HCT116 (cell line): ENCODE data around the gene GALK2. TPM values are rescaled to one million over a fixed set of nuclear protein-coding genes. Genes with fewer than 3 reads are reported as not detected.

ENCODE experiments used
- ATAC-seq: fragments of 200-7000 bp; cut with Tn5 transposase; 2 replicates; pipeline ENCODE4 v1.9.1; 2020; ENCODE audit warnings: mild to moderate bottlenecking, moderate library complexity
- BruUV-seq: library from RNA; stranded (reverse); fragments of 400-500 nt; replicated peaks from 2 replicates; lab custom pipeline; 2021; lab: Mats Ljungman, UMichigan
- CTCF ChIA-PET: fragments of 300-600 bp; sonication (Branson Sonifier 250); formaldehyde crosslinking; loops from one replicate; lab custom pipeline; 2021; ENCODE audit warnings: antibody characterized with exemption; lab: Charles Lee
- POLR2A ChIA-PET: fragments of 300-600, 350-600 bp; sonication (Branson Sonifier 250); formaldehyde crosslinking; loops from one replicate; lab custom pipeline; 2021; ENCODE audit warnings: antibody characterized with exemption; lab: Charles Lee
- RAD21 ChIA-PET, 2 experiments: fragments of 300-600 bp; sonication (Branson Sonifier 250); formaldehyde crosslinking; loops; one replicate each; lab custom pipeline; 2023; ENCODE audit warnings: low total read pairs in 2 of 2; ENCODE audit not compliant: uncharacterized antibody in 2 of 2, unreplicated experiment in 2 of 2, low non-redundant PET in 1 of 2; lab: Charles Lee
- DNase-seq: peaks from one replicate; pipeline ENCODE4 v3.0.0-alpha.2; 2010; ENCODE audit warnings: low read depth, low spot score
- H2AFZ ChIP-seq: fragments of 200-600 bp; shearing (Covaris generic), sonication (generic); 2 replicates; pipeline ENCODE4 v1.6.1; 2017; ENCODE audit warnings: low read depth, mixed run types, mixed read lengths, antibody characterized with exemption, low read length; ENCODE audit not compliant: poor library complexity, severe bottlenecking
- H3K27ac ChIP-seq: 2 replicates; pipeline ENCODE4 v1.5.1; 2012; ENCODE audit warnings: low read depth, low read length
- H3K27me3 ChIP-seq: fragments of 200-600 bp; sonication (generic); 2 replicates; pipeline ENCODE4 v1.6.1; 2016; ENCODE audit warnings: mixed run types, low read length, mixed read lengths; ENCODE audit not compliant: insufficient read depth
- H3K36me3 ChIP-seq, 2 experiments: fragments of 200-500 bp in 1 of 2; fragments of 200-600 bp in 1 of 2; sonication (Bioruptor generic) in 1 of 2; sonication (generic) in 1 of 2; 2 replicates each; pipeline versions ENCODE4 v1.5.1 to v1.6.1; 2014 to 2016; ENCODE audit warnings: low read length in 2 of 2, inconsistent platforms in 1 of 2, mixed read lengths in 1 of 2, mixed run types in 1 of 2; ENCODE audit not compliant: insufficient read depth in 2 of 2, control insufficient read depth in 1 of 2
- H3K4me1 ChIP-seq, 2 experiments: fragments of 200-600 bp in 1 of 2; sonication (generic) in 1 of 2; 2 replicates each; pipeline versions ENCODE4 v1.5.1 to v1.6.1; 2012 to 2017; ENCODE audit warnings: low read length in 2 of 2, inconsistent platforms in 1 of 2, mild to moderate bottlenecking in 1 of 2, mixed read lengths in 1 of 2, mixed run types in 1 of 2, moderate library complexity in 1 of 2; ENCODE audit not compliant: insufficient read depth in 2 of 2, control insufficient read depth in 1 of 2
- H3K4me2 ChIP-seq: fragments of 200-600 bp; sonication (generic); 2 replicates; pipeline ENCODE4 v1.6.1; 2017; ENCODE audit warnings: mixed run types, low read length, mixed read lengths
- H3K4me3 ChIP-seq, 2 experiments: fragments of 200-600 bp in 1 of 2; sonication (generic) in 1 of 2; replicated peaks in 1 of 2; 2 replicates each; pipeline ENCODE4 v1.5.1; 2011 to 2016; ENCODE audit warnings: low read length in 2 of 2, control low read depth in 1 of 2, low read depth in 1 of 2, mild to moderate bottlenecking in 1 of 2, mixed read lengths in 1 of 2, mixed run types in 1 of 2
- H3K79me2 ChIP-seq: fragments of 200-600 bp; sonication (generic); 2 replicates; pipeline ENCODE4 v1.6.1; 2017; ENCODE audit warnings: mild to moderate bottlenecking, mixed run types, low read length, moderate library complexity, mixed read lengths; ENCODE audit not compliant: insufficient read depth
- H3K9ac ChIP-seq: fragments of 200-600 bp; sonication (generic); 2 replicates; pipeline ENCODE4 v1.6.1; 2016; ENCODE audit warnings: low read length, mixed read lengths
- H3K9me2 ChIP-seq: fragments of 200-600 bp; sonication (generic), shearing (Covaris generic); 2 replicates; pipeline ENCODE4 v1.6.1; 2017; ENCODE audit warnings: mixed run types, mild to moderate bottlenecking, moderate library complexity; ENCODE audit not compliant: insufficient read depth
- H3K9me3 ChIP-seq, 2 experiments: fragments of 200-500 bp in 1 of 2; fragments of 200-600 bp in 1 of 2; sonication (Bioruptor generic) in 1 of 2; sonication (generic) in 1 of 2; 2 replicates each; pipeline ENCODE4 v1.6.1; 2014 to 2017; ENCODE audit warnings: low read length in 2 of 2, mixed read lengths in 2 of 2, inconsistent platforms in 1 of 2, low read depth in 1 of 2, mild to moderate bottlenecking in 1 of 2, mixed run types in 1 of 2, moderate library complexity in 1 of 2; ENCODE audit not compliant: control insufficient read depth in 1 of 2, insufficient read depth in 1 of 2
- H4K20me1 ChIP-seq: fragments of 200-600 bp; sonication (generic), shearing (Covaris generic); 2 replicates; pipeline ENCODE4 v1.6.1; 2017; ENCODE audit warnings: mixed run types, mild to moderate bottlenecking, moderate library complexity; ENCODE audit not compliant: insufficient read depth
- ATF3 ChIP-seq: IDR thresholded peaks from 2 replicates; pipeline ENCODE4 v1.6.1; 2012
- ELF1 ChIP-seq: IDR thresholded peaks from 2 replicates; pipeline ENCODE4 v1.6.1; 2012; ENCODE audit warnings: low read depth, borderline replicate concordance
- EZH2phosphoT487 ChIP-seq: fragments of 200-600 bp; IDR thresholded peaks from 2 replicates; pipeline ENCODE4 v1.6.1; 2018; ENCODE audit warnings: antibody characterized with exemption, borderline replicate concordance
- intact Hi-C: fragments of 100-400 bp; cut with micrococcal nuclease; formaldehyde crosslinking; loops from 2 replicates; pipeline ENCODE4 v1.10.0; 2022
- total RNA-seq: library from RNA; stranded (reverse); gene quantifications from one replicate; pipeline ENCODE4 v1.2.1, GENCODE V29; 2021; ENCODE audit not compliant: unreplicated experiment
- TF ChIP-seq, protein P1 (sequence below): IDR thresholded peaks from 2 replicates; pipeline ENCODE4 v1.6.1; 2012; ENCODE audit warnings: low read depth
- TF ChIP-seq, protein P2 (sequence below): IDR thresholded peaks from 2 replicates; pipeline ENCODE4 v1.6.1; 2011; ENCODE audit warnings: mild to moderate bottlenecking, low read length, moderate library complexity; ENCODE audit not compliant: insufficient replicate concordance; ENCODE audit errors: extremely low read depth

Gene GALK2
- total RNA-seq, 1 experiment from 2014 or later: 18.7 TPM

DNA sequence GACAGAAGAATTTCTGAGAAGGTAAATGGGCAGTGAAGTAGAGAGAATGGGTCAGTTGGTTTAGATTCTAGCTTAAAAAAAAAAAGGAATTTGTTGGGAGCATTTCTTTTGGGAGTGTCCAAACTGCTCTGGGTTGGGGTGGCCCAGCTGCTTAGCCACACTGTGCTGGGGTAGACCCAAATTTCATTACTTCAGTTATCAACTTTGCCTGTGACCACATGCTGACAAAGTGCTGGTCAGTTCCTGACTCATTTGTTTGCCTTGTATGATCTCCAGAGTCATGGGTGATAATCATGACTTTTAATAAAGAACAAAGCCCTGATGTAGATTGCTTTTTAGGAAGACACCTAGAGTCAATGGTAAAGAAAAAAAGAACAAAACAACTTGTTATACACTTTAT, 131.5 kb downstream of the GALK2 start:
- CTCF ChIA-PET: no interaction called here
- Histone ChIP-seq H3K36me3 (no peaks in the 10 kb centered on the region; a peak in 1 of 4 replicates), H3K27me3 (no peaks in the 10 kb centered on the region), H4K20me1 (no peaks in the 10 kb centered on the region), H3K79me2 (no peaks in the 10 kb centered on the region), H3K4me2 (no peak overlapping the region), H3K9me3 (no peaks in the 10 kb centered on the region), H2AFZ (no peak overlapping the region), H3K9me2 (no peaks in the 10 kb centered on the region), H3K4me1 (no peaks in the 10 kb centered on the region), H3K4me3 (no peak overlapping the region), H3K9ac (no peak overlapping the region), H3K27ac (no peak overlapping the region)
- ATAC-seq (no peak), DNase-seq (no peak)
- no TSS peak for BruUV-seq
- intact Hi-C loops: no loop called here
- POLR2A ChIA-PET: no interaction called here
- TF ChIP-seq ELF1: no peak
- TF ChIP-seq, protein P1, sequence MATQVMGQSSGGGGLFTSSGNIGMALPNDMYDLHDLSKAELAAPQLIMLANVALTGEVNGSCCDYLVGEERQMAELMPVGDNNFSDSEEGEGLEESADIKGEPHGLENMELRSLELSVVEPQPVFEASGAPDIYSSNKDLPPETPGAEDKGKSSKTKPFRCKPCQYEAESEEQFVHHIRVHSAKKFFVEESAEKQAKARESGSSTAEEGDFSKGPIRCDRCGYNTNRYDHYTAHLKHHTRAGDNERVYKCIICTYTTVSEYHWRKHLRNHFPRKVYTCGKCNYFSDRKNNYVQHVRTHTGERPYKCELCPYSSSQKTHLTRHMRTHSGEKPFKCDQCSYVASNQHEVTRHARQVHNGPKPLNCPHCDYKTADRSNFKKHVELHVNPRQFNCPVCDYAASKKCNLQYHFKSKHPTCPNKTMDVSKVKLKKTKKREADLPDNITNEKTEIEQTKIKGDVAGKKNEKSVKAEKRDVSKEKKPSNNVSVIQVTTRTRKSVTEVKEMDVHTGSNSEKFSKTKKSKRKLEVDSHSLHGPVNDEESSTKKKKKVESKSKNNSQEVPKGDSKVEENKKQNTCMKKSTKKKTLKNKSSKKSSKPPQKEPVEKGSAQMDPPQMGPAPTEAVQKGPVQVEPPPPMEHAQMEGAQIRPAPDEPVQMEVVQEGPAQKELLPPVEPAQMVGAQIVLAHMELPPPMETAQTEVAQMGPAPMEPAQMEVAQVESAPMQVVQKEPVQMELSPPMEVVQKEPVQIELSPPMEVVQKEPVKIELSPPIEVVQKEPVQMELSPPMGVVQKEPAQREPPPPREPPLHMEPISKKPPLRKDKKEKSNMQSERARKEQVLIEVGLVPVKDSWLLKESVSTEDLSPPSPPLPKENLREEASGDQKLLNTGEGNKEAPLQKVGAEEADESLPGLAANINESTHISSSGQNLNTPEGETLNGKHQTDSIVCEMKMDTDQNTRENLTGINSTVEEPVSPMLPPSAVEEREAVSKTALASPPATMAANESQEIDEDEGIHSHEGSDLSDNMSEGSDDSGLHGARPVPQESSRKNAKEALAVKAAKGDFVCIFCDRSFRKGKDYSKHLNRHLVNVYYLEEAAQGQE: no peak
- TF ChIP-seq, protein P2, sequence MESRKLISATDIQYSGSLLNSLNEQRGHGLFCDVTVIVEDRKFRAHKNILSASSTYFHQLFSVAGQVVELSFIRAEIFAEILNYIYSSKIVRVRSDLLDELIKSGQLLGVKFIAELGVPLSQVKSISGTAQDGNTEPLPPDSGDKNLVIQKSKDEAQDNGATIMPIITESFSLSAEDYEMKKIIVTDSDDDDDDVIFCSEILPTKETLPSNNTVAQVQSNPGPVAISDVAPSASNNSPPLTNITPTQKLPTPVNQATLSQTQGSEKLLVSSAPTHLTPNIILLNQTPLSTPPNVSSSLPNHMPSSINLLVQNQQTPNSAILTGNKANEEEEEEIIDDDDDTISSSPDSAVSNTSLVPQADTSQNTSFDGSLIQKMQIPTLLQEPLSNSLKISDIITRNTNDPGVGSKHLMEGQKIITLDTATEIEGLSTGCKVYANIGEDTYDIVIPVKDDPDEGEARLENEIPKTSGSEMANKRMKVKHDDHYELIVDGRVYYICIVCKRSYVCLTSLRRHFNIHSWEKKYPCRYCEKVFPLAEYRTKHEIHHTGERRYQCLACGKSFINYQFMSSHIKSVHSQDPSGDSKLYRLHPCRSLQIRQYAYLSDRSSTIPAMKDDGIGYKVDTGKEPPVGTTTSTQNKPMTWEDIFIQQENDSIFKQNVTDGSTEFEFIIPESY: no peak
- TF ChIP-seq EZH2phosphoT487: no peak
- TF ChIP-seq ATF3: no peak
- RAD21 ChIA-PET: no interaction called here
